CD14-positive monocyte (primary cell): ENCODE measurements around the gene TEX44. TPM values are rescaled to one million over a fixed set of nuclear protein-coding genes. Genes with fewer than 3 reads are reported as not detected.

Experiments
- DNase-seq, 3 donors: peaks; one replicate each; pipeline ENCODE4 v3.0.0-alpha.2; 2011 to 2022
- H2AFZ ChIP-seq: 2 replicates; pipeline ENCODE4 v1.6.0; 2012; ENCODE audit warnings: mild to moderate bottlenecking, low read depth, low read length, inconsistent platforms; ENCODE audit not compliant: insufficient read depth, poor library complexity, severe bottlenecking
- H3K27ac ChIP-seq, 2 donors: 1 replicate in 1 of 2; 2 replicates in 1 of 2; pipeline ENCODE4 v1.5.1; 2012 to 2013; ENCODE audit warnings: low read length in 2 of 2, control low read depth in 1 of 2, inconsistent platforms in 1 of 2, low read depth in 1 of 2, mild to moderate bottlenecking in 1 of 2
- H3K27me3 ChIP-seq, 2 donors: one replicate each; pipeline versions ENCODE4 v1.6.0 to v1.6.1; 2011 to 2013; ENCODE audit warnings: low read length in 2 of 2; ENCODE audit not compliant: control insufficient read depth in 2 of 2, insufficient read depth in 2 of 2
- H3K36me3 ChIP-seq, 2 donors: replicated peaks in 1 of 2; 1 replicate in 1 of 2; 2 replicates in 1 of 2; pipeline versions ENCODE4 v1.5.1 to v1.6.1; 2012 to 2013; ENCODE audit warnings: low read length in 2 of 2, control low read depth in 1 of 2, inconsistent platforms in 1 of 2, mild to moderate bottlenecking in 1 of 2; ENCODE audit not compliant: insufficient read depth in 2 of 2, control insufficient read depth in 1 of 2
- H3K4me1 ChIP-seq, 2 donors: 1 replicate in 1 of 2; 2 replicates in 1 of 2; pipeline versions ENCODE4 v1.5.1 to v1.6.1; 2012 to 2013; ENCODE audit warnings: low read length in 2 of 2, control low read depth in 1 of 2, inconsistent platforms in 1 of 2, mild to moderate bottlenecking in 1 of 2, moderate library complexity in 1 of 2; ENCODE audit not compliant: insufficient read depth in 2 of 2, control insufficient read depth in 1 of 2
- H3K4me2 ChIP-seq: replicated peaks from 2 replicates; pipeline ENCODE3; 2012; ENCODE audit warnings: low read length, moderate library complexity, mild to moderate bottlenecking; ENCODE audit not compliant: poor library complexity, severe bottlenecking; ENCODE audit errors: extremely low read depth
- H3K4me3 ChIP-seq, 3 experiments: fragments of 200-600 bp in 1 of 3; sonication (generic) in 1 of 3; replicated peaks in 1 of 3; 1 replicate in 2 of 3; 2 replicates in 1 of 3; pipeline ENCODE4 v1.5.1; 2011 to 2013; ENCODE audit warnings: low read length in 3 of 3, mild to moderate bottlenecking in 3 of 3, control low read depth in 2 of 3, low read depth in 2 of 3, inconsistent platforms in 1 of 3, moderate library complexity in 1 of 3
- H3K79me2 ChIP-seq: 2 replicates; pipeline ENCODE4 v1.6.0; 2012; ENCODE audit warnings: mild to moderate bottlenecking, control low read depth, inconsistent platforms, low read length, moderate library complexity; ENCODE audit not compliant: insufficient read depth
- H3K9ac ChIP-seq: 2 replicates; pipeline ENCODE4 v1.6.0; 2017; ENCODE audit warnings: low read length, mild to moderate bottlenecking; ENCODE audit not compliant: insufficient read depth, poor library complexity, severe bottlenecking
- H3K9me3 ChIP-seq, 2 donors: replicated peaks in 1 of 2; 1 replicate in 1 of 2; 2 replicates in 1 of 2; pipeline versions ENCODE4 v1.5.1 to v1.6.1; 2012 to 2013; ENCODE audit warnings: low read length in 2 of 2, control low read depth in 1 of 2; ENCODE audit not compliant: control insufficient read depth in 1 of 2, insufficient read depth in 1 of 2
- H4K20me1 ChIP-seq: 2 replicates; pipeline ENCODE4 v1.6.0; 2012; ENCODE audit warnings: mild to moderate bottlenecking, low read length, control low read depth, moderate library complexity; ENCODE audit not compliant: insufficient read depth
- H3K27ac Mint-ChIP-seq, 7 donors: one replicate each; pipeline ENCODE4 v1.8.0; 2020; ENCODE audit warnings: mild to moderate bottlenecking in 7 of 7, mixed read lengths in 7 of 7, moderate library complexity in 6 of 7, inconsistent platforms in 2 of 7
- H3K27me3 Mint-ChIP-seq, 3 donors: one replicate each; pipeline ENCODE4 v1.8.0; 2021 to 2022; ENCODE audit warnings: low read depth in 3 of 3, mild to moderate bottlenecking in 3 of 3, mixed read lengths in 3 of 3, moderate library complexity in 3 of 3, inconsistent platforms in 1 of 3
- H3K36me3 Mint-ChIP-seq, 2 donors: one replicate each; pipeline ENCODE4 v1.8.0; 2020; ENCODE audit warnings: mixed read lengths in 2 of 2, inconsistent platforms in 1 of 2, mild to moderate bottlenecking in 1 of 2
- H3K4me1 Mint-ChIP-seq: one replicate; pipeline ENCODE4 v1.8.0; 2020; ENCODE audit warnings: mild to moderate bottlenecking, mixed read lengths
- H3K4me3 Mint-ChIP-seq, 2 donors: one replicate each; pipeline ENCODE4 v1.8.0; 2020; ENCODE audit warnings: mild to moderate bottlenecking in 2 of 2, mixed read lengths in 2 of 2, moderate library complexity in 1 of 2
- H3K9me3 Mint-ChIP-seq, 7 donors: one replicate each; pipeline ENCODE4 v1.8.0; 2020 to 2022; ENCODE audit warnings: mixed read lengths in 7 of 7, mild to moderate bottlenecking in 6 of 7, moderate library complexity in 6 of 7, inconsistent platforms in 2 of 7
- CTCF ChIP-seq: fragments of 200-600 bp; IDR thresholded peaks from one replicate; pipeline ENCODE4 v1.8.0; 2022; ENCODE audit warnings: antibody characterized with exemption, mild to moderate bottlenecking
- WGBS: methylation state at CpG from one replicate; pipeline ENCODE4 v1.1.5; 2013; ENCODE audit warnings: missing lambda C conversion rate; ENCODE audit not compliant: insufficient coverage; 5-methylcytosine and 5-hydroxymethylcytosine counted together
- intact Hi-C, 2 donors: fragments of 100-400 bp; cut with micrococcal nuclease; formaldehyde crosslinking; loops; one replicate each; pipeline versions ENCODE4 v1.15.0 to v1.15.1; 2023
- polyA plus RNA-seq, 3 donors: library from polyadenylated mRNA; depleted of rRNA in 1 of 3; unstranded in 2 of 3; stranded (reverse) in 1 of 3; fragments of 300-500 nt in 2 of 3; fragments of >200 nt in 1 of 3; fragmentation: Illumina TruSeq in 2 of 3; gene quantifications; 1 replicate in 2 of 3; 2 replicates in 1 of 3; pipeline ENCODE4 v1.2.3, GENCODE V29; 2012 to 2021

Gene TEX44
- polyA plus RNA-seq, 3 donors: not detected

GRCh38 chr2:231573698-231574421 lies 18.8 kb upstream of the TEX44 start:
- Histone ChIP-seq H4K20me1 (no peaks in the 10 kb centered on the region), H3K9ac (no peak overlapping the region), H2AFZ (no peak overlapping the region), H3K4me2 (no peak overlapping the region), H3K27me3 (no peaks in the 10 kb centered on the region), H3K9me3 (no peaks in the 10 kb centered on the region), H3K4me1 (no peaks in the 10 kb centered on the region), H3K36me3 (no peaks in the 10 kb centered on the region), H3K4me3 (no peak overlapping the region), H3K27ac (no peak overlapping the region), H3K79me2 (no peaks in the 10 kb centered on the region)
- Mint-ChIP-seq H3K27ac (no peak overlapping the region), H3K4me1 (peaks cover 9% of the 10 kb centered on the region), H3K27me3 (peaks cover under 1 to 9% (median 5%) of the 10 kb centered on the region in 3 donors), H3K9me3 (peaks cover 0 to 4% (median 0%) of the 10 kb centered on the region in 7 donors), H3K4me3 (no peak overlapping the region), H3K36me3 (peaks cover 0 to 2% of the 10 kb centered on the region in 2 donors)
- no peak for TF ChIP-seq CTCF
- WGBS: 96% methylated on average over 9 of the region's 15 CpGs
- no peak for DNase-seq
- intact Hi-C loops: no loop called here

GRCh38 chr2:231575612-231576256 lies 16.9 kb upstream of the TEX44 start:
- WGBS: 82% methylated on average over 6 of the region's 10 CpGs
- H3K36me3 Mint-ChIP-seq: peaks cover 0 to 2% of the 10 kb centered on the region in 2 donors
- Histone ChIP-seq H3K27me3 (no peaks in the 10 kb centered on the region), H4K20me1 (no peaks in the 10 kb centered on the region), H3K36me3 (no peaks in the 10 kb centered on the region), H3K79me2 (no peaks in the 10 kb centered on the region), H3K9ac (no peak overlapping the region), H3K4me3 (no peak overlapping the region), H3K27ac (no peak overlapping the region), H3K4me2 (no peak overlapping the region), H2AFZ (no peak overlapping the region), H3K9me3 (peaks cover 0 to 6% of the 10 kb centered on the region in 2 donors), H3K4me1 (no peaks in the 10 kb centered on the region)
- TF ChIP-seq CTCF: no peak
- peaks cover 12% of the 10 kb centered on the region for H3K4me1 Mint-ChIP-seq
- intact Hi-C loops: no loop called here
- H3K4me3 Mint-ChIP-seq: no peak overlapping the region
- peaks cover 0 to 9% (median 5%) of the 10 kb centered on the region in 7 donors for H3K9me3 Mint-ChIP-seq
- DNase-seq: no peak
- H3K27me3 Mint-ChIP-seq: peaks cover 0 to 9% (median 5%) of the 10 kb centered on the region in 3 donors
- no peak overlapping the region for H3K27ac Mint-ChIP-seq
